Duodenal mucosa (tissue), 2 donors: ENCODE measurements around the gene ABCD3.
"Not testable (repeated sequence)": the region's sequence is repeated elsewhere in the genome, so short reads cannot be mapped to it uniquely, and the experiment has no call there.

Experiments used
- H3K27ac ChIP-seq: one replicate; pipeline ENCODE4 v1.7.0; 2013; ENCODE audit warnings: low read depth, low read length
- H3K27me3 ChIP-seq, 2 donors: one replicate each; pipeline ENCODE4 v1.7.0; 2013; ENCODE audit warnings: low read length in 2 of 2, control low read depth in 1 of 2; ENCODE audit not compliant: insufficient read depth in 2 of 2, control insufficient read depth in 1 of 2
- H3K36me3 ChIP-seq, 2 donors: one replicate each; pipeline ENCODE4 v1.7.0; 2013; ENCODE audit warnings: low read length in 2 of 2, control low read depth in 1 of 2; ENCODE audit not compliant: insufficient read depth in 2 of 2, control insufficient read depth in 1 of 2
- H3K4me1 ChIP-seq, 2 donors: one replicate each; pipeline ENCODE4 v1.7.0; 2013; ENCODE audit warnings: low read length in 2 of 2, control low read depth in 1 of 2; ENCODE audit not compliant: insufficient read depth in 2 of 2, control insufficient read depth in 1 of 2
- H3K4me3 ChIP-seq, 2 donors: one replicate each; pipeline ENCODE4 v1.7.0; 2013; ENCODE audit warnings: low read length in 2 of 2, low read depth in 1 of 2
- H3K9ac ChIP-seq, 2 donors: one replicate each; pipeline ENCODE4 v1.7.0; 2013; ENCODE audit warnings: low read length in 2 of 2, low read depth in 1 of 2
- H3K9me3 ChIP-seq, 2 donors: one replicate each; pipeline ENCODE4 v1.7.0; 2013; ENCODE audit warnings: low read length in 2 of 2, control low read depth in 1 of 2; ENCODE audit not compliant: control insufficient read depth in 1 of 2

Gene ABCD3

GRCh38 chr1:94448741-94449140 lies 30.6 kb downstream of the ABCD3 start:
- H3K4me1 ChIP-seq, H3K27me3 ChIP-seq, H3K27ac ChIP-seq, H3K9ac ChIP-seq, H3K4me3 ChIP-seq: not testable (repeated sequence)
- peaks cover 26 to 42% of the 10 kb centered on the region in 2 donors for H3K36me3 ChIP-seq
- peaks cover 44 to 52% of the 10 kb centered on the region in 2 donors for H3K9me3 ChIP-seq

- Histone ChIP-seq H3K27me3 (no peaks in the 10 kb centered on the region), H3K27ac (no peak overlapping the region), H3K9ac (no peak overlapping the region), H3K4me1 (peaks cover 0 to 3% of the 10 kb centered on the region in 2 donors), H3K4me3 (no peak overlapping the region), H3K36me3 (peaks cover 14 to 19% of the 10 kb centered on the region in 2 donors), H3K9me3 (peaks cover under 1 to 3% of the 10 kb centered on the region in 2 donors)
Measured at GRCh38 chr1:94456736-94457135, 38.5 kb downstream of the ABCD3 start.

- Histone ChIP-seq H3K9ac (no peak overlapping the region), H3K4me3 (no peak overlapping the region), H3K27ac (no peak overlapping the region), H3K4me1 (peaks cover 3 to 20% of the 10 kb centered on the region in 2 donors), H3K36me3 (peaks cover 13 to 34% of the 10 kb centered on the region in 2 donors), H3K9me3 (no peaks in the 10 kb centered on the region), H3K27me3 (no peaks in the 10 kb centered on the region)
Measured at GRCh38 chr1:94462606-94463005, 44.4 kb downstream of the ABCD3 start.

GRCh38 chr1:94463056-94463764 lies 45.0 kb downstream of the ABCD3 start:
- no peaks in the 10 kb centered on the region for H3K9me3 ChIP-seq
- H3K4me3 ChIP-seq, result no peak overlapping the region
- H3K9ac ChIP-seq, result no peak overlapping the region
- H3K27me3 ChIP-seq, result no peaks in the 10 kb centered on the region
- H3K4me1 ChIP-seq, result peaks cover 3 to 20% of the 10 kb centered on the region in 2 donors
- peaks cover 11 to 32% of the 10 kb centered on the region in 2 donors for H3K36me3 ChIP-seq
- H3K27ac ChIP-seq, result no peak overlapping the region

- Histone ChIP-seq H3K9ac (no peak overlapping the region), H3K27me3 (no peaks in the 10 kb centered on the region), H3K27ac (no peak overlapping the region), H3K36me3 (peaks cover 11 to 33% of the 10 kb centered on the region in 2 donors), H3K4me3 (no peak overlapping the region), H3K9me3 (no peaks in the 10 kb centered on the region), H3K4me1 (peaks cover 3 to 20% of the 10 kb centered on the region in 2 donors)
Measured at GRCh38 chr1:94463765-94464330, 45.7 kb downstream of the ABCD3 start.

- H3K36me3 ChIP-seq, result peaks cover 5 to 24% of the 10 kb centered on the region in 2 donors
- H3K27me3 ChIP-seq, result no peaks in the 10 kb centered on the region
- H3K4me1 ChIP-seq, result no peaks in the 10 kb centered on the region
- no peak overlapping the region for H3K4me3 ChIP-seq
- H3K9ac ChIP-seq, result no peak overlapping the region
- no peak overlapping the region for H3K27ac ChIP-seq
- H3K9me3 ChIP-seq, result no peaks in the 10 kb centered on the region
Measured at GRCh38 chr1:94468708-94469107, 50.5 kb downstream of the ABCD3 start.

- peaks cover 0 to 8% of the 10 kb centered on the region in 2 donors for H3K36me3 ChIP-seq
- H3K4me3 ChIP-seq, result no peak overlapping the region
- H3K27ac ChIP-seq, result no peak overlapping the region
- H3K4me1 ChIP-seq, result no peaks in the 10 kb centered on the region
- H3K9me3 ChIP-seq, result no peaks in the 10 kb centered on the region
- H3K27me3 ChIP-seq, result no peaks in the 10 kb centered on the region
- H3K9ac ChIP-seq, result no peak overlapping the region
Measured at GRCh38 chr1:94471271-94471670, 53.1 kb downstream of the ABCD3 start.

- H3K27ac ChIP-seq, result no peak overlapping the region
- no peaks in the 10 kb centered on the region for H3K4me1 ChIP-seq
- no peak overlapping the region for H3K9ac ChIP-seq
- H3K9me3 ChIP-seq, result no peaks in the 10 kb centered on the region
- H3K36me3 ChIP-seq, result peaks cover 3 to 22% of the 10 kb centered on the region in 2 donors
- no peak overlapping the region for H3K4me3 ChIP-seq
- H3K27me3 ChIP-seq, result no peaks in the 10 kb centered on the region
Measured at GRCh38 chr1:94475232-94475631, 57.0 kb downstream of the ABCD3 start.

GRCh38 chr1:94479682-94480081 lies 61.5 kb downstream of the ABCD3 start:
- Histone ChIP-seq H3K27ac (no peak overlapping the region), H3K27me3 (no peaks in the 10 kb centered on the region), H3K36me3 (peaks cover 13 to 40% of the 10 kb centered on the region in 2 donors), H3K4me3 (no peak overlapping the region), H3K9ac (no peak overlapping the region), H3K4me1 (peaks cover 6 to 8% of the 10 kb centered on the region in 2 donors), H3K9me3 (no peaks in the 10 kb centered on the region)

- Histone ChIP-seq H3K27me3 (no peaks in the 10 kb centered on the region), H3K9me3 (no peaks in the 10 kb centered on the region), H3K36me3 (peaks cover 11 to 37% of the 10 kb centered on the region in 2 donors), H3K27ac (no peak overlapping the region), H3K9ac (no peak overlapping the region), H3K4me3 (no peak overlapping the region), H3K4me1 (peaks cover 6 to 8% of the 10 kb centered on the region in 2 donors)
Measured at GRCh38 chr1:94481473-94481933, 63.3 kb downstream of the ABCD3 start.
